Measurements from ENCODE around the gene DMBT1. TPM values are rescaled to one million over a fixed set of nuclear protein-coding genes. Genes with fewer than 3 reads are reported as not detected.
"Not testable (repeated sequence)": the region's sequence is repeated elsewhere in the genome, so short reads cannot be mapped to it uniquely, and the experiment has no call there.

The DMBT1 gene
- total and polyA plus RNA-seq, 9 donors = 0.03 to 0.46 (median 0.10) TPM; not detected in 2

DNA sequence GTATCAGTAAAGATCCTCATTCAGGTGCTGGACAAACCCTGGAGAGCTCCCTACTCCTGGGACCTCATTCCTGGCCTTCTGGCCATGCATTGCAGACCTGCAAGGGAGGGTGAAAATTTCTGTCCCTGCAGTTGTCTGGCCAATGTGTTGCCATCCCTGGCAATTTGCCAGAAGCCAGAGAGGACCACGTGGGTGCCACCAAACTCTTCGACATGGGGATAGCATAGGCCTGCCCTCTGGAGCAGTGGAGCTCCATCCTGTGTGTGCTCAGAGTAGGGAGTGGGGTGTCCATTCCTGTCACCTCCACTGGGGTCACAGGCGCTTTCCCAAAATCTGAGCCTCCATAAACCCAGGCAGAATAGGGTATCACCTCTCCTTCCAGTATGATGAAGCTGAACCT, 31.2 kb downstream of the DMBT1 start:
- intact Hi-C loops (cut with DNase I) = no loop called here
- H3K27ac ChIP-seq = no peak overlapping the region
- H3K4me1 ChIP-seq (ENCODE audit: insufficient read depth) = no peaks in the 10 kb centered on the region
- WGBS, 3 donors = 62 to 76% (median 74%) methylated on average over 3 of the region's 3 CpGs
- no peak for TF ChIP-seq EP300 (IDR thresholded peaks at IDR 0.05)
- no peak for TF ChIP-seq POLR2A (IDR thresholded peaks at IDR 0.05)
- DNase-seq = no peak
- H3K9me3 ChIP-seq = no peaks in the 10 kb centered on the region
- no peaks in the 10 kb centered on the region for H3K36me3 ChIP-seq
- no peak overlapping the region for H3K4me3 ChIP-seq
- H3K27me3 ChIP-seq = no peaks in the 10 kb centered on the region

DNA sequence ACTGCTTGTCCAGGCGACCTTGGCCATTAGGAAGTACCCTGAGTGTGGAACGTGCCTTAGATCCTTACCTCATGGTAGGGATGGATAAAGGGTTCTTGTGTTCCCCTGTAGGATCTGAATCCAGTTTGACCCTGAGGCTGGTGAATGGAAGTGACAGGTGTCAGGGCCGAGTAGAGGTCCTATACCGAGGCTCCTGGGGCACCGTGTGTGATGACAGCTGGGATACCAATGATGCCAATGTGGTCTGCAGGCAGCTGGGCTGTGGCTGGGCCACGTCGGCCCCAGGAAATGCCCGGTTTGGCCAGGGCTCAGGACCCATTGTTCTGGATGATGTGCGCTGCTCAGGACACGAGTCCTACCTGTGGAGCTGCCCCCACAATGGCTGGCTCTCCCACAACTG, 31.6 kb downstream of the DMBT1 start:
- WGBS, 3 donors = 84 to 87% (median 85%) methylated on average over 10 of the region's 10 CpGs
- no peaks in the 10 kb centered on the region for H3K4me1 ChIP-seq (ENCODE audit: insufficient read depth)

DNA sequence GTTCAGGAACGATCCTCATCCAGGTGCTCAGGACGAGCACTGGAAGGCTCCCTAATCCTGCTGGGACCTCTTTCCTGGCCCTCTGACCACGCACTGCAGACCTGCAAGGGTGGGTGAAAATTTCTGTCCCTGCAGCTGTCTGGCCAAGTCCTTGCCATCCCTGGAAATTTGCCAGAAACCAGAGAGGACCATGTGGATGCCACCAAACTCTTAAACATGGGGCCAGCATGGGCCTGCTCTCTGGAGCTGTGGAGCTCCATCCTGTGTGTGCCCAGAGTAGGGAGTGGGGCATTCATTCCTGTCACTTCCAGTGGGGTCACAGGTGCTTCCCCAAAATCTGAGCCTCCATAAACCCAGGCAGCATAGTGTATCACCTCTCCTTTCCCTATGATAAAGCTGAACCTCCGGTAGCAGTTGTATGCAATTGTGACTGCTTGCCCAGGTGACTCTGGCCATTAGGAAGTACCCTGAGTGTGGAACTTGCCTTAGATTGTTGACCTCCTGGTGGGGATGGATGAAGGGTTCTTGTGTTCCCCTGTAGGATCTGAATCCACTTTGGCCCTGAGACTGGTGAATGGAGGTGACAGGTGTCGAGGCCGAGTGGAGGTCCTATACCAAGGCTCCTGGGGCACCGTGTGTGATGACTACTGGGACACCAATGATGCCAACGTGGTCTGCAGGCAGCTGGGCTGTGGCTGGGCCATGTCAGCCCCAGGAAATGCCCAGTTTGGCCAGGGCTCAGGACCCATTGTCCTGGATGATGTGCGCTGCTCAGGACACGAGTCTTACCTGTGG, 57.1 kb downstream of the DMBT1 start:
- intact Hi-C loops (cut with DNase I) = no loop called here
- Histone ChIP-seq H3K4me1 (ENCODE audit: insufficient read depth) (no peaks in the 10 kb centered on the region), H3K36me3 (no peaks in the 10 kb centered on the region), H3K9me3 (no peaks in the 10 kb centered on the region), H3K27ac (no peak overlapping the region), H3K4me3 (no peak overlapping the region), H3K27me3 (no peaks in the 10 kb centered on the region)
- 81 to 87% (median 84%) methylated on average over 10 of the region's 10 CpGs for WGBS, 3 donors
- TF ChIP-seq, protein P1, sequence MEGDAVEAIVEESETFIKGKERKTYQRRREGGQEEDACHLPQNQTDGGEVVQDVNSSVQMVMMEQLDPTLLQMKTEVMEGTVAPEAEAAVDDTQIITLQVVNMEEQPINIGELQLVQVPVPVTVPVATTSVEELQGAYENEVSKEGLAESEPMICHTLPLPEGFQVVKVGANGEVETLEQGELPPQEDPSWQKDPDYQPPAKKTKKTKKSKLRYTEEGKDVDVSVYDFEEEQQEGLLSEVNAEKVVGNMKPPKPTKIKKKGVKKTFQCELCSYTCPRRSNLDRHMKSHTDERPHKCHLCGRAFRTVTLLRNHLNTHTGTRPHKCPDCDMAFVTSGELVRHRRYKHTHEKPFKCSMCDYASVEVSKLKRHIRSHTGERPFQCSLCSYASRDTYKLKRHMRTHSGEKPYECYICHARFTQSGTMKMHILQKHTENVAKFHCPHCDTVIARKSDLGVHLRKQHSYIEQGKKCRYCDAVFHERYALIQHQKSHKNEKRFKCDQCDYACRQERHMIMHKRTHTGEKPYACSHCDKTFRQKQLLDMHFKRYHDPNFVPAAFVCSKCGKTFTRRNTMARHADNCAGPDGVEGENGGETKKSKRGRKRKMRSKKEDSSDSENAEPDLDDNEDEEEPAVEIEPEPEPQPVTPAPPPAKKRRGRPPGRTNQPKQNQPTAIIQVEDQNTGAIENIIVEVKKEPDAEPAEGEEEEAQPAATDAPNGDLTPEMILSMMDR (IDR thresholded peaks at IDR 0.05) = no peak
- TF ChIP-seq EP300 (IDR thresholded peaks at IDR 0.05) (no peak), POLR2A (IDR thresholded peaks at IDR 0.05) (no peak)
- no peak for DNase-seq

More for the DNA sequence above, 31.6 kb downstream of the DMBT1 start:
- intact Hi-C loops (cut with DNase I) = no loop called here
- Histone ChIP-seq H3K4me3 (no peak overlapping the region), H3K27me3 (no peaks in the 10 kb centered on the region), H3K36me3 (no peaks in the 10 kb centered on the region), H3K27ac (no peak overlapping the region), H3K9me3 (no peaks in the 10 kb centered on the region)
- no peak for DNase-seq
- TF ChIP-seq EP300 (IDR thresholded peaks at IDR 0.05) = no peak
- no peak for TF ChIP-seq POLR2A (IDR thresholded peaks at IDR 0.05)
- TF ChIP-seq, protein P1 (IDR thresholded peaks at IDR 0.05) = no peak

DNA sequence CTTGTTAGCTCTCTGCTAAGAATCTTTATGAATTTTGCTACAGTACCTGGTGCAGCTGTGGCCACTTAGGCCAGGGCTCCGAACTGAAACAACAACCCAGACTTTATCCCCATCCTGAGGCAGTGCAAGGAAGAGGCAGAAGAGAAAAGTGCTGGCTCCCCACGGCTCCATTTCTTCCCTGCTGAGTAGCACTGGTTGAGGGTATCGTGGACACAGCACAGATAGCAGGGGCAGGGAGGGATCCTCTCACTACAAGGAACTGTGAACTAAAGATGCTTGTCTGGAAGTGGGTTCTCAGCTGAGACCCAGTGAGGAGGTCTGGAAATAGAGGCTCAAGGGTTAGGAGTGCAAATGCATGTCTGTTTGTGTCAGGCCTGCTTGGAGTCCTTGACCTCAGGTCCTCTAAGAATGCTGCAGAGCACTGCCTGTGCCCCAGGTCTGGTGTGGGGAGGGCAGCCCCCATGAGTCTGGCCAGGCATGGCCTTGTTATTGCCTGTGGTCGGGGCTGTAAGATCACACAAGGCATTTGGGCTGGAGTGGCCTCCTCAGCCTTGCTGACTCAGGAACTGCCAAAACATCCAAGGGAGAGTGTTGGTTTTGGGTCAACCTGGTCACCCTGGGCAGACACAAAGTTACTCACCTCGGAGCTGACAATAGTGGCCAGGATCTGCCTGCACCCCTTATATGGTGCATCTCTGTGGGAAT, 58.1 kb downstream of the DMBT1 start:
- Histone ChIP-seq H3K9me3 (no peaks in the 10 kb centered on the region), H3K36me3 (no peaks in the 10 kb centered on the region), H3K4me1 (ENCODE audit: insufficient read depth) (no peaks in the 10 kb centered on the region), H3K27ac (no peak overlapping the region), H3K4me3 (no peak overlapping the region), H3K27me3 (no peaks in the 10 kb centered on the region)
- no peak for DNase-seq
- intact Hi-C loops (cut with DNase I) = no loop called here
- TF ChIP-seq EP300 (IDR thresholded peaks at IDR 0.05) (no peak), POLR2A (IDR thresholded peaks at IDR 0.05) (no peak)
- TF ChIP-seq, protein P1 (IDR thresholded peaks at IDR 0.05) = no peak
- WGBS, 3 donors = 61 to 64% (median 64%) methylated on average over 5 of the region's 5 CpGs

DNA sequence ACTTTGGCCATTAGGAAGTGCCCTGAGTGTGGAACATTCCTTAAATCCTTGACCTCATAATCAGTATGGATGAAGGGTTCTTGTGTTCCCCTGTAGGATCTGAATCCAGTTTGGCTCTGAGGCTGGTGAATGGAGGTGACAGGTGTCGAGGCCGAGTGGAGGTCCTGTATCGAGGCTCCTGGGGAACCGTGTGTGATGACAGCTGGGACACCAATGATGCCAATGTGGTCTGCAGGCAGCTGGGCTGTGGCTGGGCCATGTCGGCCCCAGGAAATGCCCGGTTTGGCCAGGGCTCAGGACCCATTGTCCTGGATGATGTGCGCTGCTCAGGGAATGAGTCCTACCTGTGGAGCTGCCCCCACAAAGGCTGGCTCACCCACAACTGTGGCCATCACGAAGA, 60.4 kb downstream of the DMBT1 start:
- intact Hi-C loops (cut with DNase I); DNase-seq: not testable (repeated sequence)
- WGBS, 3 donors = 88 to 91% (median 90%) methylated on average over 8 of the region's 8 CpGs

More for the DNA sequence above, 60.4 kb downstream of the DMBT1 start:
- H3K4me1 ChIP-seq (ENCODE audit: insufficient read depth); H3K4me3 ChIP-seq; H3K36me3 ChIP-seq; H3K9me3 ChIP-seq; H3K27me3 ChIP-seq; H3K27ac ChIP-seq: not testable (repeated sequence)
